Transverse colon (tissue), 4 donors: Measurements from ENCODE around the gene IFT80.

Source experiments
- CTCF ChIP-seq, 5 experiments: fragments of 200-600 bp in 3 of 5; fragments of 450-650 bp in 2 of 5; sonication (generic) in 3 of 5; IDR thresholded peaks; 1 replicate in 2 of 5; 2 replicates in 3 of 5; pipeline ENCODE4 v1.5.1; 2016 to 2017; ENCODE audit warnings: antibody characterized with exemption in 5 of 5, inconsistent platforms in 3 of 5, mild to moderate bottlenecking in 2 of 5, moderate library complexity in 1 of 5
- EP300 ChIP-seq: sonication (generic); formaldehyde crosslinking; IDR thresholded peaks from one replicate; pipeline ENCODE4 v1.6.1; 2017; ENCODE audit warnings: antibody characterized with exemption, low read depth
- POLR2A ChIP-seq: fragments of 450-650 bp; IDR thresholded peaks from one replicate; pipeline ENCODE4 v1.6.1; 2016; ENCODE audit warnings: antibody characterized with exemption, mild to moderate bottlenecking, moderate library complexity
- POLR2AphosphoS5 ChIP-seq, 3 donors: sonication (generic); formaldehyde crosslinking; IDR thresholded peaks; one replicate each; pipeline ENCODE4 v1.6.1; 2016; ENCODE audit warnings: antibody characterized with exemption in 3 of 3

GRCh38 chr3:160417311-160417710 lies 18.3 kb upstream of the IFT80 start:
- TF ChIP-seq CTCF (IDR thresholded peaks at IDR 0.05) (no peak), POLR2A (no peak), POLR2AphosphoS5 (IDR thresholded peaks at IDR 0.05) (no peak), EP300 (no peak)
